Neuronal stem cell (in vitro differentiated cells): ENCODE data around the gene AKTIP.

ENCODE experiments used
- DNase-seq: peaks from one replicate; pipeline ENCODE4 v3.0.0-alpha.2; 2013; ENCODE audit warnings: low spot score
- H2AFZ ChIP-seq: one replicate; pipeline ENCODE4 v1.6.1; 2013; ENCODE audit warnings: mild to moderate bottlenecking, low read length, inconsistent platforms
- H2AK5ac ChIP-seq: 2 replicates; pipeline ENCODE4 v1.6.1; 2013; ENCODE audit warnings: low read depth, mild to moderate bottlenecking, inconsistent platforms, low read length, moderate library complexity, mixed read lengths
- H2BK120ac ChIP-seq: 2 replicates; pipeline ENCODE4 v1.6.1; 2013; ENCODE audit warnings: low read depth, mild to moderate bottlenecking, inconsistent platforms, low read length, moderate library complexity, mixed read lengths
- H2BK12ac ChIP-seq: one replicate; pipeline ENCODE4 v1.6.1; 2013; ENCODE audit warnings: low read length, inconsistent platforms
- H2BK15ac ChIP-seq: 2 replicates; pipeline ENCODE4 v1.6.1; 2013; ENCODE audit warnings: mild to moderate bottlenecking, low read length, inconsistent platforms, mixed read lengths
- H2BK5ac ChIP-seq: one replicate; pipeline ENCODE4 v1.6.1; 2013; ENCODE audit warnings: inconsistent platforms, mild to moderate bottlenecking, low read length, moderate library complexity
- H3K14ac ChIP-seq: one replicate; pipeline ENCODE4 v1.6.1; 2013; ENCODE audit warnings: low read length, inconsistent platforms
- H3K18ac ChIP-seq: 2 replicates; pipeline ENCODE4 v1.6.1; 2013; ENCODE audit warnings: low read length, inconsistent platforms
- H3K23ac ChIP-seq: 2 replicates; pipeline ENCODE4 v1.6.1; 2013; ENCODE audit warnings: low read depth, mild to moderate bottlenecking, mixed read lengths, low read length, inconsistent platforms; ENCODE audit not compliant: poor library complexity
- H3K27ac ChIP-seq: replicated peaks from 3 replicates; pipeline ENCODE4 v1.5.1; 2013; ENCODE audit warnings: low read length, inconsistent platforms
- H3K27me3 ChIP-seq, 3 experiments: 2 replicates each; pipeline ENCODE4 v1.6.1; 2013; ENCODE audit warnings: low read length in 3 of 3, mild to moderate bottlenecking in 2 of 3, inconsistent platforms in 1 of 3, low read depth in 1 of 3, mixed read lengths in 1 of 3, moderate library complexity in 1 of 3; ENCODE audit not compliant: control insufficient read depth in 3 of 3, insufficient read depth in 3 of 3
- H3K36me3 ChIP-seq, 2 donors: replicated peaks in 1 of 2; 2 replicates each; pipeline ENCODE4 v1.6.1; 2013; ENCODE audit warnings: low read length in 2 of 2; ENCODE audit not compliant: control insufficient read depth in 2 of 2, insufficient read depth in 2 of 2
- H3K4ac ChIP-seq: 2 replicates; pipeline ENCODE4 v1.6.1; 2013; ENCODE audit warnings: inconsistent platforms, mild to moderate bottlenecking, low read length, moderate library complexity
- H3K4me1 ChIP-seq, 2 donors: 1 replicate in 1 of 2; 2 replicates in 1 of 2; pipeline ENCODE4 v1.6.1; 2013; ENCODE audit warnings: low read length in 2 of 2, low read depth in 1 of 2; ENCODE audit not compliant: control insufficient read depth in 2 of 2, insufficient read depth in 1 of 2
- H3K4me2 ChIP-seq: one replicate; pipeline ENCODE4 v1.6.1; 2013; ENCODE audit warnings: mild to moderate bottlenecking, low read length, inconsistent platforms; ENCODE audit not compliant: insufficient read depth, poor library complexity, severe bottlenecking
- H3K4me3 ChIP-seq, 2 donors: 2 replicates each; pipeline ENCODE4 v1.5.1; 2013; ENCODE audit warnings: low read length in 2 of 2, mild to moderate bottlenecking in 2 of 2, inconsistent platforms in 1 of 2, moderate library complexity in 1 of 2
- H3K79me1 ChIP-seq: one replicate; pipeline ENCODE4 v1.6.1; 2013; ENCODE audit warnings: low read depth, mild to moderate bottlenecking, inconsistent platforms, low read length, moderate library complexity
- H3K9ac ChIP-seq: one replicate; pipeline ENCODE4 v1.6.1; 2013; ENCODE audit warnings: mild to moderate bottlenecking, low read depth, low read length, inconsistent platforms; ENCODE audit not compliant: poor library complexity
- H3K9me3 ChIP-seq, 2 donors: replicated peaks in 1 of 2; 2 replicates each; pipeline versions ENCODE3 to v1.6.1; 2013; ENCODE audit warnings: low read length in 2 of 2, mild to moderate bottlenecking in 2 of 2, inconsistent platforms in 1 of 2, low read depth in 1 of 2, mixed read lengths in 1 of 2, moderate library complexity in 1 of 2; ENCODE audit not compliant: control insufficient read depth in 2 of 2, insufficient read depth in 1 of 2
- H4K8ac ChIP-seq: one replicate; pipeline ENCODE4 v1.6.1; 2013; ENCODE audit warnings: low read depth, mild to moderate bottlenecking, inconsistent platforms, low read length, moderate library complexity
- H4K91ac ChIP-seq: one replicate; pipeline ENCODE4 v1.6.1; 2013; ENCODE audit warnings: low read length, low read depth, mild to moderate bottlenecking, inconsistent platforms; ENCODE audit not compliant: poor library complexity
- WGBS, 2 donors: extraction: QIAGEN DNeasy Blood & Tissue Kit; methylation state at CpG; one replicate each; pipeline ENCODE4 v1.1.7; 2013; ENCODE audit warnings: missing lambda C conversion rate in 2 of 2, mixed read lengths in 1 of 2; ENCODE audit not compliant: insufficient read length in 2 of 2, insufficient replicate concordance in 1 of 2; ENCODE audit errors: extremely low coverage in 2 of 2; 5-methylcytosine and 5-hydroxymethylcytosine counted together

The AKTIP gene

DNA sequence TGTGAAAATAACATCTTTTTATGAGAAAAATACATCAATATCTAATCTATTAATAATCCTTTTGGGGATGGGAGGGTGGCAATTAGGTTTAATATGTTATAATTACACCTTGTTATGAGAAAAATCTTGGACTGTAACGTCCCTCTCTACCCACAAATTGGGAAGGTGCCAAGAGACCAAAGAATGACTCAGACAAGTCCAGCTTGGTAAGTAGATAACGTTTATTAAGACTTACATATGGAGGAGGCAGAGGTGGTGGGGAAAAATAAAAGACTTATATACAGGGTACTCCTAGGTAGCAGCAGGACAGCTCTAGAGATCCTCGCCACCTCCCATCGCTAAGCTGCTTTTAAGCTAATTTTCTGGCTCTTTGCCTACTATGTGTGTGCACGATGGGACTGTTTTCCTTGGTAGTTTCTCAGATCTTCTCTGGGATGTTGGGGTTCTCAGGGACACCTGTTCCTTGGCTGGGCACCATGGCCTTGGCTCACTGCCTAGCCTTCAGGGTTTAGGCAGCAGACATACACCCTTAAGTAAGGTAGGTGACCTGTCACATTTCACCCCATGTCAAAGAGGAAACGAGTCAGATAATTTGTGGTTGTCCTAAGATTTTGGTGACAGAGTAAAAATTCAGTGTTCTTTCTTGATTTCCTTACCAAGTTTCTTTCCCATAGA, 37.3 kb downstream of the AKTIP start:
- Histone ChIP-seq H3K4me3 (no peak overlapping the region), H2BK120ac (no peak overlapping the region), H3K4me1 (peaks cover 0 to 3% of the 10 kb centered on the region in 2 donors), H2AFZ (no peak overlapping the region), H2BK12ac (no peak overlapping the region), H4K91ac (no peak overlapping the region), H3K27ac (no peak overlapping the region), H3K18ac (no peak overlapping the region), H3K36me3 (peaks cover 7 to 95% of the 10 kb centered on the region in 2 donors), H3K9me3 (no peaks in the 10 kb centered on the region), H2BK5ac (no peak overlapping the region), H3K9ac (no peak overlapping the region), H2BK15ac (no peak overlapping the region), H3K23ac (no peak overlapping the region), H3K4me2 (no peak overlapping the region), H3K27me3 (no peaks in the 10 kb centered on the region), H3K4ac (no peak overlapping the region), H4K8ac (no peak overlapping the region), H3K14ac (no peak overlapping the region), H3K79me1 (no peaks in the 10 kb centered on the region), H2AK5ac (no peak overlapping the region)
- no peak for DNase-seq
- WGBS, 2 donors, result no CpG with 5 or more reads among the region's 6 CpGs

DNA sequence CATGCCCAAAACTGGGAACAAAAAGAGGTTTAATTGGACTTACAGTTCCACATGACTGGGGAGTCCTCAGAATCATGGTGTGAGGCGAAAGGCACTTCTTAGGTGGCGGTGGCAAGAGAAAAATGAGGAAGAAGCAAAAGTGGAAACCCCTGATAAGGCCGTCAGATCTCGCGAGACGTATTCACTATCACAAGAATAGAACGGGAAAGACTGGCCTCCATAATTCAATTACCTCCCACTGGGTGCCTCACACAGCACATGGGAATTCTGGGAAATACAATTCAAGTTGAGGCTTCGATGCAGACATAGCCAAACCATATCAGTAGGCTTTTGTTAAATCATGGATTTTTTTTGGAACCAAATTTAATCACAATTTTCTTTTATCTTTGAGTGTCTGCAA, 44.4 kb downstream of the AKTIP start:
- Histone ChIP-seq H3K79me1 (no peaks in the 10 kb centered on the region), H2AFZ (no peak overlapping the region)

DNA sequence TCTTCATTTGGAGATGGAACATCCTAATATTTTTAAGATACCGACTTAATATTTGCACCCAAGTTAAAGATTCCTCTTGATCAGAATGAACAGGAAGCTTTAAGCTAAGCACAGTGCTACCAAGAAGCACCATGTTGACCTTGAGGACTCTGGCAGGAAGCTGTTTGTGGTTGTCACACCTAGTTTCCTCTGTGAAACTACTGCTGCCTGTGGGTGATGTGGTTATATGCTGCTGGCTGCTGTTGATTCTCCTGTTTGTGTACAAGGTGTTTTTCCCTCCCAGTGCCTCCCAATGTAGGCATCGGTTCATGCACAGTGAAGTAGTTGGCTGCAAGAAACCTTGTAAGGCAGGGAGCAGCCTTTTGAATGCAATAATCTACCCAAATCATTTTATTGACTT, 45.3 kb downstream of the AKTIP start:
- no CpG with 5 or more reads among the region's 2 CpGs for WGBS, 2 donors
- Histone ChIP-seq H3K27ac (no peak overlapping the region), H3K4me3 (no peak overlapping the region), H2AFZ (no peak overlapping the region), H3K36me3 (peaks cover 13 to 96% of the 10 kb centered on the region in 2 donors), H2BK12ac (no peak overlapping the region), H3K14ac (no peak overlapping the region), H4K91ac (no peak overlapping the region), H3K27me3 (no peaks in the 10 kb centered on the region), H3K4me1 (peaks cover 0 to 2% of the 10 kb centered on the region in 2 donors), H3K18ac (no peak overlapping the region), H3K23ac (no peak overlapping the region), H3K9me3 (no peaks in the 10 kb centered on the region), H2AK5ac (no peak overlapping the region), H4K8ac (no peak overlapping the region), H3K4me2 (no peak overlapping the region), H3K79me1 (no peaks in the 10 kb centered on the region), H2BK5ac (no peak overlapping the region), H2BK15ac (no peak overlapping the region), H3K4ac (no peak overlapping the region), H3K9ac (no peak overlapping the region), H2BK120ac (no peak overlapping the region)
- no peak for DNase-seq

More for the DNA sequence above, 44.4 kb downstream of the AKTIP start:
- H3K4me1 ChIP-seq, result peaks cover 0 to 2% of the 10 kb centered on the region in 2 donors
- no peak overlapping the region for H2BK5ac ChIP-seq
- H2AK5ac ChIP-seq, result no peak overlapping the region
- H2BK12ac ChIP-seq, result no peak overlapping the region
- no peak overlapping the region for H3K27ac ChIP-seq
- WGBS, 2 donors, result no CpG with 5 or more reads among the region's 8 CpGs
- no peak overlapping the region for H2BK15ac ChIP-seq
- H3K9me3 ChIP-seq, result no peaks in the 10 kb centered on the region
- no peak overlapping the region for H4K8ac ChIP-seq
- no peak overlapping the region for H3K4me3 ChIP-seq
- H3K27me3 ChIP-seq, result no peaks in the 10 kb centered on the region
- DNase-seq, result no peak
- H3K36me3 ChIP-seq, result peaks cover 16 to 96% of the 10 kb centered on the region in 2 donors
- H3K4ac ChIP-seq, result no peak overlapping the region
- H4K91ac ChIP-seq, result no peak overlapping the region
- no peak overlapping the region for H3K23ac ChIP-seq
- H3K9ac ChIP-seq, result no peak overlapping the region
- H3K14ac ChIP-seq, result no peak overlapping the region
- H3K4me2 ChIP-seq, result no peak overlapping the region
- no peak overlapping the region for H3K18ac ChIP-seq
- no peak overlapping the region for H2BK120ac ChIP-seq

DNA sequence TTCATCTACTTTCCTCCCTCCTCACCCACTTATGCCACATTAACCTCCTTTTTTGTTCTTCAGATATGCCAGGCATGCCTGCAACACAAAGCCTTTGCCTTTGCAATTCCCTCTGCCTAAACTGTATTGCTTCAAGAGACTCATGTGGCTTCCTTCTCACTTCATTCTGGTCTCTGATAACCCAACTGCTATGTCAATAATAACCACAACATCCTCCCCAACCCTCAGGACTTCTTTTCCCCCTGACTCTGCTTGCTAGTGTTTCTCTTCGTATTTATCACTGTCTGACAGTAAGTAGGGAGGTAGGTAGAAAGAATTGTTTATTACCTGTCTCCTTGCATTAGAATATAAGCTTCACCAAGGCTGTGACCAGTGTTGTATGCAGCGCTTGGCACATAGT, 46.4 kb downstream of the AKTIP start:
- H2BK120ac ChIP-seq, result no peak overlapping the region
- no peak overlapping the region for H3K23ac ChIP-seq
- H2AK5ac ChIP-seq, result no peak overlapping the region
- H3K27ac ChIP-seq, result no peak overlapping the region
- no peak overlapping the region for H2BK12ac ChIP-seq
- H3K27me3 ChIP-seq, result no peaks in the 10 kb centered on the region
- no peak overlapping the region for H3K14ac ChIP-seq
- peaks cover 0 to 2% of the 10 kb centered on the region in 2 donors for H3K4me1 ChIP-seq
- H2BK15ac ChIP-seq, result no peak overlapping the region
- H3K36me3 ChIP-seq, result peaks cover 14 to 95% of the 10 kb centered on the region in 2 donors
- no peak for DNase-seq
- H3K79me1 ChIP-seq, result no peaks in the 10 kb centered on the region
- no peak overlapping the region for H3K4ac ChIP-seq
- no peak overlapping the region for H4K91ac ChIP-seq
- H3K4me2 ChIP-seq, result no peak overlapping the region
- H4K8ac ChIP-seq, result no peak overlapping the region
- H3K9ac ChIP-seq, result no peak overlapping the region
- H2BK5ac ChIP-seq, result no peak overlapping the region
- no peak overlapping the region for H3K18ac ChIP-seq
- WGBS, 2 donors, result no CpG with 5 or more reads among the region's 2 CpGs
- H2AFZ ChIP-seq, result no peak overlapping the region
- H3K4me3 ChIP-seq, result no peak overlapping the region
- H3K9me3 ChIP-seq, result no peaks in the 10 kb centered on the region
